Measurements from ENCODE around the gene NOS1AP.
"Not testable (repeated sequence)": the region's sequence is repeated elsewhere in the genome, so short reads cannot be mapped to it uniquely, and the experiment has no call there.

Gene NOS1AP

DNA sequence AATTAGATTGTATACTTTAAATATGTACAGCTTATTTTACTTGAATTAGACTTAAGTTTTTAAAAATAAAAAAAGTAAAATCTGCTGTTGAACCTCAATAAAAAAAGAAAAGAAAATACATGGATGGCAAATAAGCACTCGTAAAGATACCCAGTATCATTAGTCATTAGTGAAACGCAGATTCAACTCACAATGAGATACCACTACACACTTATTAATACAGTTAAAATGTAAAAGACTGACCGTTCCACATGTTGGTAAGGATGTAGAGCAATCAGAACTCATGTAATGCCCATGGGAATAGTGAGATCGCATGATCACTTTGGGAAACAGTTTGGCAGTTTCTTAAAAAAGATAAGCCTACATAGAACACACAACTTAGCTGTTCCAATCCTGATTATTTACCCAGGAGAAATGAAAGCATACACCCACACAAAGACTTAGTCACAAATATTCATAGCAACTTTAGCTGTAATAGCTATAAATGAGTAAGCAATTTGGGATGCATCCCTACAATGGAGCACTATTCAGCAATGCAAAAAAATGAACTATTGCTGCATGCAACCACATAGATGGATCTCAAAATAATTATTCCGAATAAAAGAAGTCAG is 335.2 kb downstream of the NOS1AP start:
- no peak for DNase-seq (ENCODE audit: low spot score)

- no peak for DNase-seq (ENCODE audit: low spot score)
These were observed 336.3 kb downstream of the NOS1AP start for GRCh38 chr1:162405800-162406199.

- DNase-seq (ENCODE audit: low spot score), result no peak
These were observed 337.3 kb downstream of the NOS1AP start for GRCh38 chr1:162406811-162407210.

DNA sequence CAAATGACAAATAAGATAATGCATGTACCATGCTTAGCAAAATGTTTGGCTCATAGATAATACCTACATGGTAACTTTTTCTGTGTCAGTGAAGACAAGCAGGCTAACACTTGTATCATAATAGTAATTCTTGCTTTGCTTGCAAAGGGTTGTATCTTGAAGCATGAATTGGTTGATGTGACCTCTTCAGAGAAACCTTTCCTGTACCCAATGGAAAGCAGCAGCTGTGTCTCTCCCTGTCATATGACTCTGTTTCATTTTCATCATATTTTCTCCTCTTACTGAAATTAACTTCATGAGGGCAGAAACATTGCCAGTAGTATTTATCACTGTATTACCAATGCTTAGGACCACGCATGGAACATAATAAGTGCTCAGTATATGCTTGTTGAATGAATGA is 338.0 kb downstream of the NOS1AP start:
- DNase-seq (ENCODE audit: low spot score), result no peak

- no peak for DNase-seq (ENCODE audit: low spot score)
These were observed 342.5 kb downstream of the NOS1AP start, which contains the start of gene SH2D1B for GRCh38 chr1:162412002-162412401. Gene SH2D1B, minus strand, starts transcription at chr1:162412136. Its CDS starts 120 bp downstream, at chr1:162412016.

DNA sequence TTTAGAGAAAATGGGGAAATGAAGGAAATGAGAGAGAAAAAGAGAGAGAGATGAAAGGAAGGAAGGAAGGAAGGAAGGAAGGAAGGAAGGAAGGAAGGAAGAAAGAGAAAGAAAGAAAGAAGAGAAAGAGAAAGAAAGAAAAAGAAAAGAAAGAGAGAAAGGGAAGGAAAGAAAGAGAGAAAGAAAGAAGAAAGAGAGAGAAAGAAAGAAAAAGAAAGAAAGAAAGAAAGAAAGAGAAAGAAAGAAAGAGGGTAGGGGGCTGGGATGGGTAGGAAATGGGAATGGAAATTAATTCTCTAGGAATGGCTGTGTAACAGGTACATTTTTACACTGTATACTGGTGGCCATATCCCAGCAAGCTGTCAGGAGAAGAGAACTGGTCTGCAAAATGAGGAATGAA is 346.7 kb downstream of the NOS1AP start:
- DNase-seq (ENCODE audit: low spot score), result no peak

- DNase-seq (ENCODE audit: low spot score), result no peak
These were observed 347.4 kb downstream of the NOS1AP start for GRCh38 chr1:162416909-162417308.

GRCh38 chr1:162417650-162418049 is 348.2 kb downstream of the NOS1AP start:
- no peak for DNase-seq (ENCODE audit: low spot score)

- DNase-seq (ENCODE audit: low spot score), result not testable (repeated sequence)
These were observed 349.1 kb downstream of the NOS1AP start for GRCh38 chr1:162418584-162418983.

- not testable (repeated sequence) for DNase-seq (ENCODE audit: low spot score)
These were observed 350.0 kb downstream of the NOS1AP start for GRCh38 chr1:162419450-162419931.

Small RNAs within 50 kb of the gene (small RNA-seq; reads per million reads assigned to genes)
- gene MIR4654 (0 to 0.04 reads per million in 2 experiments), gene MIR556 (0 to 0.09 reads per million in 2 experiments), gene RNA5SP61 (0 to 0.04 reads per million in 2 experiments)

All from SK-N-DZ (cell line).